ENCODE measurements around the gene ITGA7.
A peak's percentile ranks its signal among the peaks of the same experiment; 100 is the strongest.

ITGA7 gene, protein sequence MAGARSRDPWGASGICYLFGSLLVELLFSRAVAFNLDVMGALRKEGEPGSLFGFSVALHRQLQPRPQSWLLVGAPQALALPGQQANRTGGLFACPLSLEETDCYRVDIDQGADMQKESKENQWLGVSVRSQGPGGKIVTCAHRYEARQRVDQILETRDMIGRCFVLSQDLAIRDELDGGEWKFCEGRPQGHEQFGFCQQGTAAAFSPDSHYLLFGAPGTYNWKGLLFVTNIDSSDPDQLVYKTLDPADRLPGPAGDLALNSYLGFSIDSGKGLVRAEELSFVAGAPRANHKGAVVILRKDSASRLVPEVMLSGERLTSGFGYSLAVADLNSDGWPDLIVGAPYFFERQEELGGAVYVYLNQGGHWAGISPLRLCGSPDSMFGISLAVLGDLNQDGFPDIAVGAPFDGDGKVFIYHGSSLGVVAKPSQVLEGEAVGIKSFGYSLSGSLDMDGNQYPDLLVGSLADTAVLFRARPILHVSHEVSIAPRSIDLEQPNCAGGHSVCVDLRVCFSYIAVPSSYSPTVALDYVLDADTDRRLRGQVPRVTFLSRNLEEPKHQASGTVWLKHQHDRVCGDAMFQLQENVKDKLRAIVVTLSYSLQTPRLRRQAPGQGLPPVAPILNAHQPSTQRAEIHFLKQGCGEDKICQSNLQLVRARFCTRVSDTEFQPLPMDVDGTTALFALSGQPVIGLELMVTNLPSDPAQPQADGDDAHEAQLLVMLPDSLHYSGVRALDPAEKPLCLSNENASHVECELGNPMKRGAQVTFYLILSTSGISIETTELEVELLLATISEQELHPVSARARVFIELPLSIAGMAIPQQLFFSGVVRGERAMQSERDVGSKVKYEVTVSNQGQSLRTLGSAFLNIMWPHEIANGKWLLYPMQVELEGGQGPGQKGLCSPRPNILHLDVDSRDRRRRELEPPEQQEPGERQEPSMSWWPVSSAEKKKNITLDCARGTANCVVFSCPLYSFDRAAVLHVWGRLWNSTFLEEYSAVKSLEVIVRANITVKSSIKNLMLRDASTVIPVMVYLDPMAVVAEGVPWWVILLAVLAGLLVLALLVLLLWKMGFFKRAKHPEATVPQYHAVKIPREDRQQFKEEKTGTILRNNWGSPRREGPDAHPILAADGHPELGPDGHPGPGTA

DNA sequence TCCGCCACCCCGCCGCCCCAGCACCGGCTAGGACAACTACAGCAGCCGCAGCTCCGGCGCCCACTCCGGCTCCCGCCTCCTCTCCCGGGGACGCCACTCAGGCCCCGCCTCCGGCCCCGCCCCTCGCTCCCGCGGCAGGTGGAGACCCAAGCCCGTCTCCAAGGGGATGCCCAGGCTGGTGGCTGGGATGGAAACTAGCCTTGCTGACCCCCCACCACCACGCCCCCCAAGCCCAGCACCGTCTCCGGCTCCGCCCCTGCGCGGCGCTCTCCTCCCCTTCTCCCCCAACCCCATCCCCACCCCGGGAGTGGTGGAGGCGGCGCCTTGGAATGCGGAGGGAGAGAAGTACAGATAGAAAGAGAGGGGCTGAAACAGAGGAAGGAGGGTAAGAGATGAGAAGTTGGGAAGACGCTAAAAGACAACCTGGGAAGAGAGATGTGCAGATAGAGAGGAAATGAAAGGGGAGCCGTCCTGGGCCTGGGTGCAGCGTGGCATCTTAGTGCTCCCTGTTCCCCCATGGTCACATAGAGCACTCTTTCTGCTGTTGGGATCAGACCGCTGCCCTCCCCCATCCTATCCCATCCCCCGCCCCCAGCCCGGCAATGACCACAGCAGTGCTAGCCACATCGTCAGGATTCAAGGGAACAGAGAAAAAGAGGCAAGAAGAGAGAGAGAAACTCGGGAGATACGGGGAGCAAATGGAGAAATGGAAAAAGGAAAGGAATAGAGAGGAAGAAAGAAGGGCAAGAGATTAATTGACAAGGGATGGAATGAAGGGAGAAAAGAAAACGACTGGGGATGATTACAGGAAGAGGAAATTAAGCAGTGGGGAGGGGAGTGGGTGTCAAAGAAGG lies at the start of gene ITGA7:
Gene ITGA7, minus strand, starts transcription at position 64 of the 854 bp plus-strand sequence. CDS start 222 bp downstream, outside the sequence.
- DNase-seq = no peak

DNA sequence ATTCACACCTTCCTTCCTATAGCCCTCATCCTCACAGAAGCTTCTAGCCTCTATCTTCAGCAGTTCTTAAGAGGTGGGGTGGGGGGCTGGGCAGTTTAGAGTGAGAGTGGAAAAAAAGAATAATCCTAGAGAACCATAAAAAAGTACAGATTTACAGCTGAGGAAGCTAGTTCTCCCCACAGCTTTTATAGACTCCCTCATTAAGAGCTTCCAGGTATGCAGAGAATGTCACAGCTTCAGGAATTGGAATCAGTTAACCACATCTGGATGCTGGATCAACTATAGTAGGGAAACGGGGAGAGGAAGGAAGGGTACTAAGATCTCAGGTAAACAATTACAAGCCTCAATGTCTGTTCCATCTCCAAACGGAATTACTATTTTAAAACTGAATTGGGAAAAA lies 47.5 kb upstream of the ITGA7 start:
- no peak for DNase-seq

DNA sequence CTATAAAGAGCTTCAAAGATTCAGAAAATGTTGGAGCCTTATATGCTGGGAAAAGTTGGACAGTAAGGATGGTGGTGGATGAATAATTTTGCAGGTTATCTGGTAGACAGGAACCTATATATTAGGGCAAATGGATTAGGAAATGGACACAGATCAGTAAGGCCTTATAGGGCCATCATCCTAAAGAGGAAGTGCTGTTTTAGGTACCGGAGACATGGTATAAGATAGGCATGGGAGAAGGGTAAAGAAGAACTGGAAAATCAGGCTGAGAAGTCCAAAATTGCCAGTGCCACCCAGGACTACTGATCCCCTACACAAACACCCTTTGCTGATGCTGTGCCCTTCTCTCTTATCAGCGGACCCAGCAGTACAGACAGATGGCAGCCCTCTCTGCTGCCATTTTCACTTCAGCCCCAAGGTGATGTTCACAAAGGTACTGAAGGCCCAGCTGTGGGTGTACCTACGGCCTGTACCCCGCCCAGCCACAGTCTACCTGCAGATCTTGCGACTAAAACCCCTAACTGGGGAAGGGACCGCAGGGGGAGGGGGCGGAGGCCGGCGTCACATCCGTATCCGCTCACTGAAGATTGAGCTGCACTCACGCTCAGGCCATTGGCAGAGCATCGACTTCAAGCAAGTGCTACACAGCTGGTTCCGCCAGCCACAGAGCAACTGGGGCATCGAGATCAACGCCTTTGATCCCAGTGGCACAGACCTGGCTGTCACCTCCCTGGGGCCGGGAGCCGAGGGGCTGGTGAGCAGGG lies 40.7 kb upstream of the ITGA7 start:
- DNase-seq = no peak

DNA sequence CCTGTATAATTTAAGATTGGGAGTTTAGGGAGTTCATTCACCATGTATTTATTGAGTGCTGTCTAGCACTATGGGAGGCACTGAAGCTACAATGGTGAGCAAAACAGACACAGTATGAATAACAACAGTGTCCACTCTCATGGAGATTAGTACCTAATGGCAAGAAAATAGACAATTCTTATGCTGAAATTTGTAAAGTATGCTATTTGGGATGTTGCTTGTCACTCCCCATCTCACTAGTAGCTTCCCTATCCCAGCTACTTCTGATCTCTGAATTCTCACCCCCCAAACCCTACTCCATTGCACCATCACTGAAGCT lies 39.2 kb upstream of the ITGA7 start:
- no peak for DNase-seq

DNA sequence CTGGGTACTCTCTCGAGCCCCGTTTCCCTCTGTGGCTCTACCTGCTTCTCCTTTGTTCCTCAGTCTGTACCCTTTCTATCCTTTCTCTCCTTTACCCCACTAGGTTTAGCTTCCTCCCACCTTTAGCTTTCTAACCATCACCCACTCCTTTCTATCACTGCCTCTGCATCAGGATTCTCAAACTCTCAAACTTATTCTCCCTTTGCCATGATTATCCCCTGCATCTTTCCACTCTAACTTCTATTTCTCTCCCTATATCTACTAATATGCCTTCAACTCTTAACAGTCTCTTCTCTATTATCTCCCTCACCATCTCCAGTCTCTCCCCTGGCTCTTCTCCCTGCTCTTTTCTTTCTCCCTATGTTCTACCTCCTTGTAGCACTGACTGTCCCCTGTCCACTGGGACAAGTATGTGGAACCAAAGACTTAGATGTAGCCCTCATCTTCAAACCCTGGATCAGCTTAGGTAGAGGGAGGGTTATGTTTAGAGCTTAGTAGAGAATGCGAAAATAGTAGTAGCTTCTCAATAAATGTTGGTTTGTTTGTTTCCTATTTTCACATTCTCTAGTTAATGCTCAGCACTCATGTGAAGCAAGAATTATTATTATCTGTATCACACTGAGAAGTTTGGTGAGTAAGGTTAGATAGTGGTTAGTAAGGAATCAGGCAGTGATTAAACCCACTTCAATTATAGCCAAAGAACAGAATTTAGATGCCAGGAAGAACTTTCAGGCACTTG lies 38.6 kb upstream of the ITGA7 start:
- DNase-seq = no peak

DNA sequence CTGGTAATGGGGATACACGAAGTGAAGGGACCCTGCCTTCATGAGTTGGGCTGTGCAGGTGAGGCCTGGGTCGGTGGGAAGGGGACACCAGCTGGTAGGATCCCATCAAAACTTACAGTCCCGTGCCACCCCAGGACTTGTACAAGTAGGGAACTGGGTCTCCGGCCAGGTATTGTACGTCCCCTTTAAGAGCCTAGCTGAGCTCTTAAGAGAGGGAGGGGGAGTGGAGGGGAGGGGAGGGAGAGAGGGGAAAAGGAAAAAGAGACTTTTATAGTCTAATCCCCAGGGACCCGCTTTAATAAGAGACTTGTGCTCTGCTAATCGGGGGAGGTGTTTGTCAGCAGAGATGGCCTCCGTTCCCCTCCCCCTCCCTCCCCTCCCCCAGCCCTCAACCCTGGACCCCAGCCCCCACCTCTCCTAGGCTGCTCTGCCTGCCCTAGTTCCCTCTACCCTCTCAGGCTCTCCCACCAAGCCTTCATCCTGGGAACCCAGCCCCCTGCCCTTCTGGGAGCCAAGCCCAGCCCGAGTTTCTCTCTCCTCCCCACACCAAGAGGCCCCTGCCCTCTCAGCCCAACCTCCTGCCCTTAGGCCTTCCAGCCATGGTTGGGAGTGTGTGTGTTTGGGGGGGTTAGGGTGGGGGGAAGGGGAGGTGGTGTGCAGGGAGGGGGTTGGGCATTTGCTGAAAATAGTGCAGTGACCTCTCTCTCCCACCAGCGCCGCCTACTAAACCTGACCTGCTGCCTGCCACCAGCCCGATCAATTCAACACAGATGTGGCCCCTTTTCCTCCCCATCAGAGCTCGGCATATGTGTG lies 37.9 kb upstream of the ITGA7 start:
- no peak for DNase-seq

DNA sequence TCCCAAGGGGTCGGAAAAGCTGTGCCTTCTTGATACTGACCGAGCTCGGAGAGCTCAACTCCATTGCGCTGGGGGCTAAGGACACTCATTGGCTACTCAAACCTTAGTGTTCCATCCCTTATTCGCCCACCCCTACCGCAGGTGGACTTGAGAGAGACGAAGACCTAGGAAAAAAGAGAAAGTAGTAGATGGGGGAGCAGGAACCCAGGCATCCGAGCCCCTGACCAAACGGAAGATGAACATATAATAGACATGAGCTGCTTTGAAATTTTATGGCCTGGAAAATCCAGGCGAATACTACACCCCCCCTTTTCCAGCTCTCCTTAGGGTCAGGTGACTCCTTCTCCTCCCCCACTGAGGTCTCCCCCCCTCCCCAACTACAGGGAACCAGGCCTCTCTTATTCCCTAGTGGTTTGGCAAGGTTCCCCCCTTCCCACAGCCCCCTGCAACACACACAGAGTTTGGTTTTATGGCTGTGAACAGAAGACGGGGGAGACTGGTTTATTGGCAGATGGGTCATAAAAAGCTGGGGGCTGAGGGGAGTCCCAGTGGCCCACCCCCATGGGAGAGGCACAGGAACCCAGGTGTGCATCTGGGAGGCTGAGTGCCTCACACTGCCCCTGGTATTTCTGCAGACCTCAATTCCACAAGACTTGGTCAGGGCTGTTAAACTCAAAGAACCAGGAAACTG lies 36.8 kb upstream of the ITGA7 start:
- DNase-seq = no peak

DNA sequence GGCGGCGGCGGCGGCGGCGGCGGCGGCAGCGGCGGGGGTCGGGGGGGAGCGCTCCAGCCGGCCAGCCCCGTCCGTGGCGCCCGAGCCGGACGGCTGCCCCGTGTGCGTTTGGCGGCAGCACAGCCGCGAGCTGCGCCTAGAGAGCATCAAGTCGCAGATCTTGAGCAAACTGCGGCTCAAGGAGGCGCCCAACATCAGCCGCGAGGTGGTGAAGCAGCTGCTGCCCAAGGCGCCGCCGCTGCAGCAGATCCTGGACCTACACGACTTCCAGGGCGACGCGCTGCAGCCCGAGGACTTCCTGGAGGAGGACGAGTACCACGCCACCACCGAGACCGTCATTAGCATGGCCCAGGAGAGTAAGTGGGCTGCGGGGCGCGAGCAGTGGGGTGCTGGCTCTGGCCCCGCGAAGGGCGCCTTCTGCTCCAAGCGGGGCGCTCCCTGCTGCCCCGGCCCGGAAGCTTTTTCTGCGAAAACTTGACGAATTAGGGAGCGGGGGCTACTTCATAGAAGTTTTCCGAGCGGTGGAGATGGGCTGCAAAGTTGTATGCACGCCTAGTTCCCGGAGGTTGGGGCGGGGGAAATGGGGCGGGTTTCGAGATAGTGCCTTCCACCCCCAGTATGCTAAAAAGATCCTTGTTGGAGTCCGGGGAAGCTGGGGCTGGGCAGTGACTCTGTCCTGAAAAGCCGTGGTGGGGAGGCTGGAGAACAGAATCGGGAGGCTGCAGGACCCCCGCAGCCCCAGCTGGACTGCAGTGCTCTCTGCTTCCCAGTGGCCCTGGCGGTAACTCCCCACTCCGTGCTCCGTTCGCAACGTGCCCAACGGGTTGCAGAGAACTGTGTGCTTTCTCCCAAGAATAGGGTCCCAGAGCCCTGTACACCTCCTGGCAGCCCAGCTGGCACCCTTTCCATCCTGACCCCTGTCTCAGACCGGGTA lies 36.0 kb upstream of the ITGA7 start:
- DNase-seq = peak; percentile 18

DNA sequence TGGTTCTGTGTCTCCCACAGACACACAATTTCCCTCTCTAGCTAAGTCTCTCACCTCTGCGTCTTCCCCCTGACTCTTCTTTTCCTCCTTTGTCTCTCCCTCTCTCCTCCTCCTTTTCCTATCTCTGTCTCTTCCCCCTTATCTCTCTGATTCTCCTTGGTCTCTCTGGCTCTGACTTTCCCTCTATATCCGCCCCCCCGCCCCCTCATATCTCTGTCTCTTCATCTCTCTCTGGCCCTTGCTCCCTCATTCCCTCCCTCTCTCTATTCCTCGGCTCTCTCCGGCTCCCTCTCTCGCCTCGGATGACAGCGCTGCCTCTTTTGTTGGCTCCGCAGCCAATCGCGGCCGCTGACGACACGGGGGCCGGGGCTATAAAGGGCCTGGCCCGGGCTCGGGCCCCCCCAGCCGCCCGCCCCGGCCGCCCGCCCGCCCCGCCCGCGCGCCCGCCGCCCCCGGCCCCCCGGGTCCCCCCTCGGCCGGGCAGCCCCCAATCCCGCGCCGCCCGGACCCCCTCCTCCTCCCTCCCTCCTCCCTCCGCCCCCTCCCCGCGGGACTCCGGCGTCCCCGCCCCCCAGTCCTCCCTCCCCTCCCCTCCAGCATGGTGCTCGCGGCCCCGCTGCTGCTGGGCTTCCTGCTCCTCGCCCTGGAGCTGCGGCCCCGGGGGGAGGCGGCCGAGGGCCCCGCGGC lies 35.2 kb upstream of the ITGA7 start, which contains the start of gene GDF11:
Gene GDF11, plus strand, starts transcription at position 404 of the 687 bp plus-strand sequence. Its CDS starts 195 bp downstream, at position 599.
- DNase-seq = no peak

DNA sequence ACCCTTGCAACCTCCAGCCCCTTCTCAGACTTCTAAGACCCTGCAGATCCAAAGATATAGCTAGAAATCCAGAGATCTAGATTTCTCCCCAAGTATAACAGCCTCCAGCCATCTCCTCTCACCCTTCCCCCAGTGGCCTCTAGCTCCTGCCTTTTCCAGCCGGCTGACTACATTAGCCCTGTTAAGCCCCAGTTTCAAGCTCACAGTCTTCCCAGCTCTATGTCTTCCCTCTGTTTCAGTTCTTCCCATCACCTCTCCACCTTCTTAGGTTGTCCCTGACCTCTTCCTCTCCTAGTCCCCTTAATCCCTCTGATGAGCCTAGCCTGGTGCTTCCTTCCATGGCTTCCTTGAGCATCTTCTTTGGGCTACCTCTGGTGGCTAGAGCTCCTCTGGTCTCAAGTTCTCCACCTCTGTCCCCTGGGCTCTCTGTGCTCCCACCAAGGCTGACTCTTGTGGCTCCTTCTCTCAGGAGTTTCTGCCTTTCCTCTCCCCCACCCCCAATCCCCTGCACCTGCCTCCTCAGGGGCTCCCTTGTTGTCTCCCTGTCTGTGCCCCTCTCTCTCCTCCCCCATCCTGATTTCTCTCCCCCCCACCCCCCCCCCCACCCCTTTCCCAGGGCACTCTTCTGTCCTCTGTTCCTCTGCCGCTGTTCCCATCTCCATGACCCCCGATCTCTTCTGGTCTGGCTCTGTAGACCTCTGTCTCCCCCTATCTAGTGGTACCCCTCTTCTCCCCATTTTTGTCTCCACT lies 34.4 kb upstream of the ITGA7 start:
- no peak for DNase-seq

DNA sequence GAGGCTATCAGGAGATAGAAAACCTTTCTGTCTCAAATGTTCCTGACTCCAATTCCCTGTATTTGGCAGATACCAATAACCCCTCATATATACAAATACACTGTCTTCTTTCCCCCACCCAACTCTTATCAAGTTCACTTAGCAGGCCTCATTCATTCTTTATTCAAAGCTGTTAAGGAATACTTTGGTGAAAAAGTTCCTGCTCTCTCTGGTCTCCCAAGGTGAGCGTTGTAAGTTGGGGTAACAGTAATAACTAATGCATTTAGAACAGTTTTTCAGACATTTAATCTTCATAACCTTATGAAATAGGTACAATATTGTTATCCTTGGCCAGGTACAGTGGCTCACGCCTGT lies 31.3 kb upstream of the ITGA7 start:
- no peak for DNase-seq

DNA sequence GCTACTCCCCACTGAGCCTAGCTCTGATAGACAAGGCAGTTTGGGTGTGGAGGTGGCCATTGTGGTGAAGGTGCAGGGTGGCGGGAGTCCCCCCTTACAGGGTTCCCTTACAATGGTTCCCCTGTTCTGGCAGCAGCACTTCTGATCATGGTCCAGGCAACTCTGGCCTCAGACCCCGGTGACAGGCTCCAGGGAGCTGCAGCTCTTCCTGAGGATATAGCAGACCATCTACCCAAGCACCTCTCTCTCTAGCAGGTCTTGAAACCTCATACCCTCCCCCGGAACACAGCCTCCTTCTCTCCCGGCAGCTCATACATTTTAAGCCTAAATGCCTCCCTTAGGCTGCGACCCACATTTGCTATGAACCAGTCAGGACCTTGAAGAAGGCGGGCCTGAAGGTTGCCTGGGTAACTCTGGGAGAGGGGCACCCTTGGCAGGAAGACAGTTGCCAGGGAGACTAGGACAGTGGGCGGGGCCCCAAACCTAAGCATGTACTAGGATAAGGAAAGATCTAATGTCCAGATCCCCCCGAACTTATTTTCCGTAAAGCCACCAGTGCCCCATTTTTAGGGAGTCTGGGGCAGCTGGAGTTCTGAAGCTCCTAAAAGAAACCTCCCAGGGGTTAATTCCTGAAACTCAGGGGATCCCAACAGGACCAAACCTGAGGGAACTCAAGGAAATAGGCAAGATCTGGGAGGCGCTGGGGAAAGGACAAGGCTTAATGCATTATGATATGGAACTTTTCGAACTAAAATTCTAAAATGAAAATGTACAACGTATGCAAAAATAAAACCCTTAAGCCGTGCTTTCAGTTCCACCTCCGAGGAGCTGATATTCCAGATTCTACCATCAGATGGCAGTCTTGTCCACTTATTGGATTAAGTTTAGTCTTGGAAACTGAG lies 30.7 kb upstream of the ITGA7 start:
- peak; percentile 28 for DNase-seq

DNA sequence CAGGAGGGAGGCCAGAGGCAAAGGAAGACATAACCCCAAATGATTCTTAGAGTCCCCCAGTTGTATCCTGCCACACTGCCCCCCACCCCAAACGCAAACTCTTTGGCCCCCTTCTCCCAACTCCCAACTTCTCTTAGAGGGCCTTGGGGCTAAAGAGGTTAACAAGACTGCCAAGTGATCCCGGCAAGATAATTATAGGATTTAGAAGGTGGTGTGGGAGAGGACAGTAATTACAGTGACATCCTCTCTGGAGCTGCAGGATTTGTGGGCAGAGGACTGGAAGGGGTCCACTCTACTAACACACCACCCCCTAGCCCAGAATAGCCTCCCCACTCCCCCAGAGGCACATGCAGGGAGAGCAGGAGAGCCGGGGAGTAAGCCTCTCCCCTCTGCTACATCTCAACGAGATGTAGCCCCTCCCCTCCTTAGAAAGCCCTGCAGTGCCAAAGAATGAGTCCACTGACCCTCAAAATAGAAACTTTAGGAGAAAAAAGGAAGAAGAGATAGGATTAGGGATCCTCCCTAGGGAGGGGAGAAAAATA lies 29.9 kb upstream of the ITGA7 start:
- DNase-seq = no peak

DNA sequence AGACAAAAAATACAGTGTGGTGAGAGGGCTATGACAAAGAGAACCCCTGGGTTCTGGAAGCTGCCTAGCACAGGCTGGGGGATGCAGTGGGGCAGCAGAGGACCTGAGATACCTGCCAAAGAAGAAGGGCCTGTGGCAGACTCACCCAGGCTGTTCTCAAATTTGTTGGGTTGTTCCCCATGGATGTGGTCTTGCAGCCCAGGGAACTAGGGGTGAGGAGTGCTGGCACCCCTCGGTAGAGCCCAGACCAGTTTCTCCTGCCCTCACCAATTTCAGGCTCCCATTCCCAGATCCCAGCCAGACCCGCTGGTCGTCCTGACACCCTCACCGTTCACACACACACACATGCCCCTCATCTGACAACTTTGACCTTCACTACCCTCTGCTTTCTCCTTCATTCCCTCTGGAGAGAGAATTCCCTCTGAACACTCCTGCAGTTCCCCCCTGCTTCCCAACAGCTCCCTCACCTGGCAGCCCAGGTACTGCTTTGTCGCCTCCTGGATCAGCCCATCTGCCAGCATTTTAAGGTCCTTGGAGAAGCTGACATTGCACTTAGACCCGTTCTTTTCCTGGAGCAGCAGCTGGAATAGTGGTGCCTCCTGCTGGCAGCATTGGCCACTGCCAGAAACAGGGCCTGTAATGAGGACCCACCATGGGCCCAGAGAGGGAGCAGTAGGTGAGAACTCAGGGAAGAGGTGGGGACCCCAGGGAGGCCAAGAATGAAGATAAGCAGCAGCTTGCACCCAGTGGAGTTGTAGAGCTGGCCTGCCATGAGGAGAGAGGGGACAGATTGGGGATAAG lies 29.3 kb upstream of the ITGA7 start:
- DNase-seq = no peak

DNA sequence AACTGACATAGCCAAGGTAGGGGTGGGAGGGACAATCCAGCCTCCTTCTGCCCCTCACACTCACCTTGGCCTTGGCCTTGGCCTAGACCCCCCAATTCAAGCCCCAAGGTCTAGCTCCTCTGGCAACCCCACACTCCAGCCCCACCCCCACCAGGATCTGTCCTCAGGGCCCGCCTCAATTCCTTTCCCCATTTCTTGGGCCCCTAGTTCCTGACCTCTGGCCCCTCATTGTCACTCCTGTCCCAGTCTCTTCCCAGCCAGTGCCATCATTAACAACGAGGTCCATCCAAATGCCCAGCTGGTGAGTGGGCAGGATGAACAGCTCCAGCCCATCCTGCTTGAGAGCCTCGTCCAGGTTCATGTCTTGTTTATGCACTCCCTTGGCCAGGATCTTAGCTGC lies 28.4 kb upstream of the ITGA7 start:
- no peak for DNase-seq

Measured in SIG-M5 (cell line).